SU-DHL-6 (cell line): Measurements from ENCODE around the gene TTC39C.

Experiments
- H2AFZ ChIP-seq: fragments of 200-600 bp; sonication (generic); 2 replicates; pipeline ENCODE4 v1.6.1; 2014; ENCODE audit warnings: low read depth, mild to moderate bottlenecking, moderate library complexity, mixed read lengths, antibody characterized with exemption, low read length; ENCODE audit not compliant: severe bottlenecking
- H3F3A ChIP-seq: fragments of 200-600 bp; shearing (Covaris generic); 2 replicates; pipeline ENCODE4 v1.6.0; 2016; ENCODE audit warnings: antibody characterized with exemption, mild to moderate bottlenecking; ENCODE audit not compliant: insufficient read depth
- H3K27ac ChIP-seq: fragments of 200-600 bp; sonication (generic); 2 replicates; pipeline ENCODE4 v1.5.1; 2016; ENCODE audit warnings: low read depth, mild to moderate bottlenecking, low read length, moderate library complexity, mixed read lengths
- H3K27me3 ChIP-seq: fragments of 200-600 bp; sonication (generic), shearing (Covaris generic); 2 replicates; pipeline ENCODE4 v1.6.0; 2014; ENCODE audit warnings: mild to moderate bottlenecking, low read length
- H3K36me3 ChIP-seq: fragments of 200-600 bp; sonication (generic); 2 replicates; pipeline ENCODE4 v1.6.1; 2014; ENCODE audit warnings: mild to moderate bottlenecking, low read length, mixed read lengths
- H3K4me2 ChIP-seq: fragments of 300-600, 200-600 bp; shearing (Covaris generic), sonication (generic); 2 replicates; pipeline ENCODE4 v1.6.0; 2014; ENCODE audit warnings: low read length, low read depth, mild to moderate bottlenecking; ENCODE audit not compliant: poor library complexity, severe bottlenecking
- H3K4me3 ChIP-seq: fragments of 200-600 bp; sonication (generic); 2 replicates; pipeline ENCODE4 v1.5.1; 2014; ENCODE audit warnings: antibody characterized with exemption, low read length, mild to moderate bottlenecking, mixed read lengths; ENCODE audit not compliant: insufficient read depth, poor library complexity, severe bottlenecking
- H3K79me2 ChIP-seq: fragments of 200-600 bp; sonication (generic); 2 replicates; pipeline ENCODE4 v1.6.1; 2014; ENCODE audit warnings: mild to moderate bottlenecking, low read length, moderate library complexity; ENCODE audit not compliant: insufficient read depth
- H3K9ac ChIP-seq: fragments of 200-600 bp; sonication (generic); 2 replicates; pipeline ENCODE4 v1.7.0; 2014; ENCODE audit warnings: mild to moderate bottlenecking, low read length
- H3K9me2 ChIP-seq: fragments of 200-600 bp; sonication (generic); replicated peaks from 2 replicates; pipeline ENCODE4 v1.6.1; 2014; ENCODE audit warnings: low read length; ENCODE audit not compliant: insufficient read depth
- H3K9me3 ChIP-seq: fragments of 200-600 bp; sonication (generic); 2 replicates; pipeline ENCODE4 v1.6.1; 2014; ENCODE audit warnings: low read length, mixed read lengths; ENCODE audit not compliant: insufficient read depth
- H4K20me1 ChIP-seq: fragments of 200-600 bp; sonication (generic); 2 replicates; pipeline ENCODE4 v1.6.1; 2014; ENCODE audit warnings: low read depth, mild to moderate bottlenecking, antibody characterized with exemption, low read length, moderate library complexity, mixed read lengths
- CTCF ChIP-seq: fragments of 200-600 bp; sonication (generic); IDR thresholded peaks from one replicate; pipeline ENCODE4 v1.5.1; 2017; ENCODE audit warnings: antibody characterized with exemption, mild to moderate bottlenecking, low read length, moderate library complexity; ENCODE audit not compliant: insufficient read depth, poor library complexity, severe bottlenecking
- EZH2phosphoT487 ChIP-seq: fragments of 200-600 bp; sonication (generic), shearing (Covaris generic); conservative IDR thresholded peaks from 2 replicates; pipeline ENCODE4 v1.6.1; 2018; ENCODE audit warnings: mild to moderate bottlenecking, antibody characterized with exemption, low read length, moderate library complexity, mixed read lengths

TTC39C gene

GRCh38 chr18:24176727-24177416, 162.3 kb downstream of the TTC39C start:
- H4K20me1 ChIP-seq, result no peaks in the 10 kb centered on the region
- no peak overlapping the region for H3K4me3 ChIP-seq
- H3K4me2 ChIP-seq, result peak overlapping the region; percentile 53
- no peaks in the 10 kb centered on the region for H3K36me3 ChIP-seq
- H2AFZ ChIP-seq, result peak overlapping the region; percentile 89
- no peaks in the 10 kb centered on the region for H3K9me2 ChIP-seq
- peak; percentile 92 for TF ChIP-seq CTCF
- no peak for TF ChIP-seq EZH2phosphoT487
- no peaks in the 10 kb centered on the region for H3K27me3 ChIP-seq
- peak overlapping the region; percentile 30; the same call in 1 of the 2 replicates for H3K27ac ChIP-seq
- H3F3A ChIP-seq, result no peaks in the 10 kb centered on the region
- no peaks in the 10 kb centered on the region for H3K79me2 ChIP-seq
- peak overlapping the region; percentile 21; the same call in 1 of the 2 replicates for H3K9ac ChIP-seq
- no peaks in the 10 kb centered on the region for H3K9me3 ChIP-seq

- Histone ChIP-seq H3K4me2 (peak overlapping the region; percentile 53), H3F3A (no peaks in the 10 kb centered on the region), H4K20me1 (no peaks in the 10 kb centered on the region), H3K9ac (no peak overlapping the region), H3K9me2 (no peaks in the 10 kb centered on the region), H3K36me3 (no peaks in the 10 kb centered on the region), H3K27me3 (no peaks in the 10 kb centered on the region), H3K27ac (no peak overlapping the region), H3K4me3 (no peak overlapping the region), H3K9me3 (no peaks in the 10 kb centered on the region), H2AFZ (no peak overlapping the region), H3K79me2 (no peaks in the 10 kb centered on the region)
- TF ChIP-seq EZH2phosphoT487 (no peak), CTCF (no peak)
Measured at GRCh38 chr18:24177499-24178133, 163.1 kb downstream of the TTC39C start.

- Histone ChIP-seq H3K9me2 (no peaks in the 10 kb centered on the region), H3K9ac (no peak overlapping the region), H3K36me3 (no peaks in the 10 kb centered on the region), H3K9me3 (no peaks in the 10 kb centered on the region), H3K4me3 (no peak overlapping the region), H3F3A (no peaks in the 10 kb centered on the region), H4K20me1 (no peaks in the 10 kb centered on the region), H3K27me3 (no peaks in the 10 kb centered on the region), H3K4me2 (no peak overlapping the region), H2AFZ (no peak overlapping the region), H3K79me2 (no peaks in the 10 kb centered on the region), H3K27ac (no peak overlapping the region)
- TF ChIP-seq EZH2phosphoT487 (no peak), CTCF (no peak)
Measured at GRCh38 chr18:24180048-24180447, 165.5 kb downstream of the TTC39C start.
